DOHH2 (cell line): ENCODE results near the gene PHF11.
A peak's percentile ranks its signal among the peaks of the same experiment; 100 is the strongest.

ENCODE experiments used
- H3F3A ChIP-seq: fragments of 200-600 bp; sonication (generic), shearing (Covaris generic); 2 replicates; pipeline ENCODE4 v1.6.0; 2016; ENCODE audit warnings: antibody characterized with exemption, mild to moderate bottlenecking; ENCODE audit not compliant: control insufficient read depth, insufficient read depth
- H3K27ac ChIP-seq: fragments of 200-600 bp; sonication (generic); 2 replicates; pipeline ENCODE4 v1.5.1; 2014; ENCODE audit warnings: low read depth, mild to moderate bottlenecking, low read length, moderate library complexity
- H3K27me3 ChIP-seq: fragments of 200-600 bp; sonication (generic); 2 replicates; pipeline ENCODE4 v1.6.1; 2014; ENCODE audit warnings: mild to moderate bottlenecking, low read length, mixed read lengths; ENCODE audit not compliant: control insufficient read depth
- H3K36me3 ChIP-seq: fragments of 200-600 bp; sonication (generic); 2 replicates; pipeline ENCODE4 v1.6.1; 2014; ENCODE audit warnings: mild to moderate bottlenecking, low read length, moderate library complexity, mixed read lengths; ENCODE audit not compliant: control insufficient read depth
- H3K4me1 ChIP-seq: fragments of 200-600 bp; sonication (generic); 2 replicates; pipeline ENCODE4 v1.6.1; 2014; ENCODE audit warnings: mild to moderate bottlenecking, low read length, mixed read lengths; ENCODE audit not compliant: control insufficient read depth
- H3K4me2 ChIP-seq: fragments of 200-600 bp; sonication (generic); 2 replicates; pipeline ENCODE4 v1.6.0; 2014; ENCODE audit warnings: mild to moderate bottlenecking, low read length, moderate library complexity
- H3K4me3 ChIP-seq: fragments of 200-600 bp; sonication (generic); 2 replicates; pipeline ENCODE4 v1.5.1; 2014; ENCODE audit warnings: mild to moderate bottlenecking, low read length, mixed read lengths
- H3K79me2 ChIP-seq: fragments of 200-600 bp; sonication (generic); 2 replicates; pipeline ENCODE4 v1.6.1; 2014; ENCODE audit warnings: mild to moderate bottlenecking, low read length, mixed read lengths; ENCODE audit not compliant: control insufficient read depth
- H3K9me2 ChIP-seq: fragments of 200-600 bp; sonication (generic); replicated peaks from 2 replicates; pipeline ENCODE4 v1.6.1; 2014; ENCODE audit warnings: mild to moderate bottlenecking, low read length, mixed read lengths; ENCODE audit not compliant: control insufficient read depth
- H3K9me3 ChIP-seq: fragments of 200-600 bp; sonication (generic); 2 replicates; pipeline ENCODE4 v1.6.1; 2014; ENCODE audit warnings: antibody characterized with exemption, low read length, mixed read lengths; ENCODE audit not compliant: control insufficient read depth, insufficient read depth
- H4K20me1 ChIP-seq: fragments of 200-600 bp; sonication (generic); 2 replicates; pipeline ENCODE4 v1.6.0; 2014; ENCODE audit warnings: low read depth, mild to moderate bottlenecking, antibody characterized with exemption, low read length, moderate library complexity; ENCODE audit not compliant: control insufficient read depth, insufficient read depth
- EZH2phosphoT487 ChIP-seq: fragments of 200-600 bp; sonication (generic); IDR thresholded peaks from 2 replicates; pipeline ENCODE4 v1.6.1; 2017; ENCODE audit warnings: borderline replicate concordance, mild to moderate bottlenecking, antibody characterized with exemption, low read length, moderate library complexity, mixed read lengths
- TF ChIP-seq, protein P1 (sequence below): fragments of 200-600 bp; sonication (generic); IDR thresholded peaks from one replicate; pipeline ENCODE4 v1.5.1; 2014; ENCODE audit warnings: antibody characterized with exemption, mild to moderate bottlenecking, low read depth, low read length; ENCODE audit not compliant: poor library complexity, severe bottlenecking

Gene PHF11

DNA sequence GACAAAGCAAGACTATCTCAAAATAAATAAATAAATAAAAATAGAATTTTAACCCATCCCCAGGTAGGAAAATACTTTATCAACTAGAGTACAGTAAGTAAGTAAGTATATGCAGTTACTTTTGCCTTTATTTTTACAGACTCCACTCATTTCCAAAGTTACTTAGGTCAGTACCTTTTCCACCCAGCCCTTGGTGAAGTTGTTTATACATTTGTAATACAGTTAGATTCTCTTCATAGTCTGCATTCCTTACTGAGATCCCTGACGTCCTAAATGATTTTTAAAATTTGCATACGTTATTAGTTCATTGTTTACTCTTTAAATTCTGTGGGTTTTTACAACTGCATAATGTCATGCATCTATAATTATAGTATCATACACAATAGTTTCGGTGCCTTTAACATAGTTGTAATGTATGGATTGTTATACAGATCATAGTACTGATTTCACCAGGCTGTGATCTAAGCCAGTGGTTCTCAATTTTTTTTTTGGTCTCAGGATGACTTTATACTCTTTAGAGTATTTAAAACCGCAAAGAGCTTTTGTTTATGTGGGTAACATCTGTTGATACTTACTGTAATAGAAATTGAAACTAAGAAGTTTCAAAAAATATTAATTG is 41.3 kb upstream of the PHF11 start:
- Histone ChIP-seq H3K79me2 (peaks cover 55% of the 10 kb centered on the region), H3K4me2 (peak overlapping the region; percentile 57)

GRCh38 chr13:49455007-49455398 is 40.8 kb upstream of the PHF11 start:
- H3F3A ChIP-seq = peaks cover 3% of the 10 kb centered on the region; the same call in 1 of the 2 replicates
- no peak overlapping the region for H3K4me3 ChIP-seq
- H3K9me2 ChIP-seq = no peaks in the 10 kb centered on the region
- no peaks in the 10 kb centered on the region for H3K9me3 ChIP-seq
- peaks cover 50% of the 10 kb centered on the region for H3K79me2 ChIP-seq
- peak overlapping the region; percentile 57 for H3K4me2 ChIP-seq
- TF ChIP-seq EZH2phosphoT487 = no peak
- TF ChIP-seq, protein P1, sequence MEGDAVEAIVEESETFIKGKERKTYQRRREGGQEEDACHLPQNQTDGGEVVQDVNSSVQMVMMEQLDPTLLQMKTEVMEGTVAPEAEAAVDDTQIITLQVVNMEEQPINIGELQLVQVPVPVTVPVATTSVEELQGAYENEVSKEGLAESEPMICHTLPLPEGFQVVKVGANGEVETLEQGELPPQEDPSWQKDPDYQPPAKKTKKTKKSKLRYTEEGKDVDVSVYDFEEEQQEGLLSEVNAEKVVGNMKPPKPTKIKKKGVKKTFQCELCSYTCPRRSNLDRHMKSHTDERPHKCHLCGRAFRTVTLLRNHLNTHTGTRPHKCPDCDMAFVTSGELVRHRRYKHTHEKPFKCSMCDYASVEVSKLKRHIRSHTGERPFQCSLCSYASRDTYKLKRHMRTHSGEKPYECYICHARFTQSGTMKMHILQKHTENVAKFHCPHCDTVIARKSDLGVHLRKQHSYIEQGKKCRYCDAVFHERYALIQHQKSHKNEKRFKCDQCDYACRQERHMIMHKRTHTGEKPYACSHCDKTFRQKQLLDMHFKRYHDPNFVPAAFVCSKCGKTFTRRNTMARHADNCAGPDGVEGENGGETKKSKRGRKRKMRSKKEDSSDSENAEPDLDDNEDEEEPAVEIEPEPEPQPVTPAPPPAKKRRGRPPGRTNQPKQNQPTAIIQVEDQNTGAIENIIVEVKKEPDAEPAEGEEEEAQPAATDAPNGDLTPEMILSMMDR = no peak
- peak overlapping the region; percentile 53 for H3K27ac ChIP-seq
- peaks cover 46% of the 10 kb centered on the region for H3K36me3 ChIP-seq
- H3K4me1 ChIP-seq = peaks cover 42% of the 10 kb centered on the region
- no peaks in the 10 kb centered on the region for H3K27me3 ChIP-seq
- H4K20me1 ChIP-seq = no peaks in the 10 kb centered on the region

More for the DNA sequence above, 41.3 kb upstream of the PHF11 start:
- Histone ChIP-seq H3K4me3 (peak overlapping the region; percentile 43), H3K36me3 (peaks cover 46% of the 10 kb centered on the region), H3F3A (peaks cover 3% of the 10 kb centered on the region; the same call in 1 of the 2 replicates), H4K20me1 (no peaks in the 10 kb centered on the region), H3K27me3 (no peaks in the 10 kb centered on the region), H3K27ac (peak overlapping the region; percentile 53), H3K4me1 (peaks cover 47% of the 10 kb centered on the region), H3K9me3 (no peaks in the 10 kb centered on the region), H3K9me2 (no peaks in the 10 kb centered on the region)
- TF ChIP-seq EZH2phosphoT487 = no peak
- TF ChIP-seq, protein P1 = no peak

GRCh38 chr13:49456156-49456555 is 39.6 kb upstream of the PHF11 start:
- Histone ChIP-seq H3K4me3 (no peak overlapping the region), H3K79me2 (peaks cover 42% of the 10 kb centered on the region), H4K20me1 (no peaks in the 10 kb centered on the region), H3K4me2 (no peak overlapping the region), H3K9me2 (no peaks in the 10 kb centered on the region), H3K36me3 (peaks cover 53% of the 10 kb centered on the region), H3K27me3 (no peaks in the 10 kb centered on the region), H3K9me3 (no peaks in the 10 kb centered on the region), H3F3A (0 out of 2 replicates have a peak, but pooled peaks cover 3% of the 10 kb centered on the region), H3K4me1 (peaks cover 35% of the 10 kb centered on the region), H3K27ac (no peak overlapping the region)
- TF ChIP-seq EZH2phosphoT487 = no peak
- TF ChIP-seq, protein P1 = no peak
